ENCODE results near the gene MECR.

The MECR gene

GRCh38 chr1:29186252-29186651 lies 44.5 kb downstream of the MECR start:
- DNase-seq, result peak in 1 of 42 donors; percentile 4
- intact Hi-C loops (cut with DNase I), result no loop called here

GRCh38 chr1:29183287-29183686 lies 47.4 kb downstream of the MECR start:
- DNase-seq, result no peak
- intact Hi-C loops (cut with DNase I), result loop anchor here (5.0 kb wide), 1 partner anchor 446 kb away; the partner anchor contains the start of gene YTHDF2

GRCh38 chr1:29181413-29182225 lies 49.1 kb downstream of the MECR start, which contains the start of gene SRSF4:
TSS of gene SRSF4 (minus strand) at chr1:29181900. CDS start at chr1:29181752, 148 bp downstream.
- peak; percentile 95 to 99 (median 98) for DNase-seq
- intact Hi-C loops (cut with DNase I), result loop anchor here (5.0 kb wide), 1 partner anchor 444 kb away; the partner anchor contains the start of gene YTHDF2

GRCh38 chr1:29180497-29181412 lies 50.0 kb downstream of the MECR start:
- intact Hi-C loops (cut with DNase I), result loop anchor here (5.0 kb wide), 1 partner anchor 443 kb away; the partner anchor contains the start of gene YTHDF2
- DNase-seq, result peak in 3 of 42 donors; percentile 24 to 32 (median 30)

GRCh38 chr1:29179641-29180184 lies 51.0 kb downstream of the MECR start:
- intact Hi-C loops (cut with DNase I), result loop anchor here (5.0 kb wide), 1 partner anchor 442 kb away; the partner anchor contains the start of gene YTHDF2
- peak in 1 of 42 donors; percentile 8 for DNase-seq

- intact Hi-C loops (cut with DNase I), result no loop called here
- peak in 2 of 42 donors; percentile 13 to 31 for DNase-seq
These were observed 53.6 kb downstream of the MECR start for GRCh38 chr1:29177022-29177705.

GRCh38 chr1:29176576-29176975 lies 54.2 kb downstream of the MECR start:
- intact Hi-C loops (cut with DNase I), result no loop called here
- no peak for DNase-seq

- peak in 1 of 42 donors; percentile 5 for DNase-seq
- intact Hi-C loops (cut with DNase I), result no loop called here
These were observed 58.3 kb downstream of the MECR start for GRCh38 chr1:29172415-29172939.

- intact Hi-C loops (cut with DNase I), result no loop called here
- no peak for DNase-seq
These were observed 59.2 kb downstream of the MECR start for GRCh38 chr1:29171521-29171920.

GRCh38 chr1:29171089-29171488 lies 59.6 kb downstream of the MECR start:
- DNase-seq, result peak in 1 of 42 donors; percentile 0
- intact Hi-C loops (cut with DNase I), result no loop called here

GRCh38 chr1:29169976-29170375 lies 60.8 kb downstream of the MECR start:
- DNase-seq, result no peak
- intact Hi-C loops (cut with DNase I), result no loop called here

- intact Hi-C loops (cut with DNase I), result no loop called here
- DNase-seq, result peak in 2 of 42 donors; percentile 1 to 31
These were observed 62.8 kb downstream of the MECR start for GRCh38 chr1:29167904-29168303.

GRCh38 chr1:29166291-29166878 lies 64.3 kb downstream of the MECR start:
- intact Hi-C loops (cut with DNase I), result no loop called here
- DNase-seq, result peak in 1 of 42 donors; percentile 10

- DNase-seq, result peak in 1 of 42 donors; percentile 5
- intact Hi-C loops (cut with DNase I), result no loop called here
These were observed 66.1 kb downstream of the MECR start for GRCh38 chr1:29164588-29164987.

- DNase-seq, result peak in 13 of 42 donors; percentile 10 to 69 (median 25)
- intact Hi-C loops (cut with DNase I), result no loop called here
These were observed 68.1 kb downstream of the MECR start for GRCh38 chr1:29162476-29163138.

- intact Hi-C loops (cut with DNase I), result no loop called here
- peak in 1 of 42 donors; percentile 5 for DNase-seq
These were observed 68.7 kb downstream of the MECR start for GRCh38 chr1:29162025-29162424.

GRCh38 chr1:29159773-29160172 lies 71.0 kb downstream of the MECR start:
- DNase-seq, result peak in 1 of 42 donors; percentile 36
- intact Hi-C loops (cut with DNase I), result no loop called here
